Epidermal melanocyte (primary cell): ENCODE results near the gene RCAN2.

Experiments used
- DNase-seq: peaks from one replicate; pipeline ENCODE4 v3.0.0; 2011; ENCODE audit warnings: low spot score; ENCODE audit not compliant: insufficient read length

The RCAN2 gene

GRCh38 chr6:46293641-46294316 is 197.5 kb downstream of the RCAN2 start:
- no peak for DNase-seq

- no peak for DNase-seq
These were observed 199.4 kb downstream of the RCAN2 start for GRCh38 chr6:46291880-46292279.

GRCh38 chr6:46291275-46291633 is 200.0 kb downstream of the RCAN2 start:
- no peak for DNase-seq

GRCh38 chr6:46290421-46291274 is 200.6 kb downstream of the RCAN2 start:
- DNase-seq, result no peak

- DNase-seq, result no peak
These were observed 201.4 kb downstream of the RCAN2 start for GRCh38 chr6:46289898-46290297.

GRCh38 chr6:46288835-46289234 is 202.4 kb downstream of the RCAN2 start:
- DNase-seq, result no peak

GRCh38 chr6:46287681-46288080 is 203.6 kb downstream of the RCAN2 start:
- no peak for DNase-seq

GRCh38 chr6:46287043-46287442 is 204.2 kb downstream of the RCAN2 start:
- DNase-seq, result no peak

GRCh38 chr6:46284475-46284874 is 206.8 kb downstream of the RCAN2 start:
- no peak for DNase-seq

GRCh38 chr6:46281110-46281509 is 210.1 kb downstream of the RCAN2 start:
- no peak for DNase-seq

- no peak for DNase-seq
These were observed 211.4 kb downstream of the RCAN2 start for GRCh38 chr6:46279874-46280273.

GRCh38 chr6:46276576-46277142 is 214.6 kb downstream of the RCAN2 start:
- no peak for DNase-seq

- no peak for DNase-seq
These were observed 216.7 kb downstream of the RCAN2 start for GRCh38 chr6:46274502-46274901.

- DNase-seq, result no peak
These were observed 217.3 kb downstream of the RCAN2 start for GRCh38 chr6:46273911-46274310.

GRCh38 chr6:46271728-46272127 is 219.5 kb downstream of the RCAN2 start:
- DNase-seq, result no peak

GRCh38 chr6:46271107-46271506 is 220.1 kb downstream of the RCAN2 start:
- no peak for DNase-seq

- DNase-seq, result no peak
These were observed 220.9 kb downstream of the RCAN2 start for GRCh38 chr6:46270336-46270735.

GRCh38 chr6:46269447-46270229 is 221.6 kb downstream of the RCAN2 start:
- DNase-seq, result no peak

GRCh38 chr6:46267515-46267914 is 223.7 kb downstream of the RCAN2 start:
- no peak for DNase-seq

- no peak for DNase-seq
These were observed 225.9 kb downstream of the RCAN2 start for GRCh38 chr6:46265373-46265772.

- peak; percentile 24 for DNase-seq
These were observed 227.6 kb downstream of the RCAN2 start for GRCh38 chr6:46263707-46264086.
